HG02798 (cell line): ENCODE data around the gene THEMIS.
A peak's percentile ranks its signal among the peaks of the same experiment; 100 is the strongest.

Experiments
- ATAC-seq: cut with Tn5 transposase; IDR thresholded peaks from one replicate; pipeline ENCODE4 v1.9.1; 2021; ENCODE audit warnings: mild to moderate bottlenecking; ENCODE audit not compliant: unreplicated experiment, poor library complexity

The THEMIS gene

GRCh38 chr6:127866766-127867165 is 34.1 kb downstream of the THEMIS start:
- no peak for ATAC-seq

DNA sequence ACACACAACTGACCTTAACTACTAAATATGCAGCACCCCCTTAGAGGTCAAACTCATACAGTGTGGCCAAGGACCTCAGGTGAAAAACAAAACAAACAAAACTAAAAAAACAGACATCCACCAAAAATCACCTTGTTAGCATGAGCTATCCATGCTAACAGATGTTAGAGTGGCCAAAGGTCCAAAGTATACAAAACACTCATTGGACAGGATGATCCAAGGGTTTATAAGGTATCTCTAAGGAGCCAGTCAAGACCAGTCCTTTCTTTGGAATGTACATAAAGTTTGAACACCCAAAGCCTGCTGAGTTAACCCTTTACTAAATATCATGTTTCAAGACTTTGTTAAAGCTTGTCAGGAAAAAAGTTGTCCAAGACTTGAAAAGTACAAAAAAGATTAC is 35.8 kb downstream of the THEMIS start:
- ATAC-seq: no peak

- ATAC-seq: no peak
These were observed 36.2 kb downstream of the THEMIS start for GRCh38 chr6:127864701-127865100.

GRCh38 chr6:127860723-127861122 is 40.1 kb downstream of the THEMIS start:
- no peak for ATAC-seq

DNA sequence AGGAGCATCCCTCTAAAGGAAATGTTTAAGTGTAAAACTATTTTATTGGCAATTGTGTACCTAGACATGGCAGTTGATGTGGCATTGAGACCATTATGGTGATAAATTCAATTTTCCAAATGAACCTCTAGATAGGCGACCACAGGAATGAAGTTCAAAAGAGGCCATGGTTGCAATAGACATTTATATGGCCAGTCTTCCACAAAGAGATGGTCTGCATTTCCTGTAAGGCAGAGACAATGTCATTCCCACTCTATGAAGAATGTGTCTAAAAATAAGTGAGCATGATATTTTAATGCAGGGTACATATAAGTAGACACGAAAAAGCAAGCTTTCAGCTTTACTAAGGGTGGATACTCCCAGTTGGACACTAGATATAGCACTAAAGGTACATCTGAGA is 40.9 kb downstream of the THEMIS start:
- ATAC-seq: no peak

GRCh38 chr6:127858727-127859391 is 42.0 kb downstream of the THEMIS start:
- ATAC-seq: no peak

DNA sequence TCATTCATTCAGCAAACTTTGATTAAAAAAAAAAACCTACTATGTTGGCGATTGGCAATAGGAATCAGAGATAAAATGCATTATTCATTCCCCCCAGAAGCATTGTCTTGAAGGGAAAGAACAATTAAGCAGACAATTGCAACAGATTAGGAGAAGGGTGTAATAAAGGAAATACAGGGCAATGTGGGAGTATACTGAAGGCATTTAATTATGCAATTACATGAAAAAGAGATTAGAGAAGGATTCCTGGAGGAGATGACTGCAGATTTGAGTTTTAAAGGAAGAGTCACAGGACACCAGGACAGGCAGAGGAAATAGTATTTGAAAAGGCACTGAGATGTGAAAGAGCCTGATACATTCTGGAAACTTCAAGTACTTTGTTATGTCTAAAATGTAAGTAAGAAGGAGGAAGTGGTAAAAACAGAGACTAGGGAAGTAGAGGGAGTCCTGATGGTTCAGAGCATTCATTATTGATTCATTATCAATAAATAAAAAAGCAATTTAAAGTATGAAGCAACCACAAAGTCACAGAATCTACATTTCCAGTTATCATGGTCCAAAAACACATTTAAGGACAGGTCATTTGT is 43.7 kb downstream of the THEMIS start:
- no peak for ATAC-seq

DNA sequence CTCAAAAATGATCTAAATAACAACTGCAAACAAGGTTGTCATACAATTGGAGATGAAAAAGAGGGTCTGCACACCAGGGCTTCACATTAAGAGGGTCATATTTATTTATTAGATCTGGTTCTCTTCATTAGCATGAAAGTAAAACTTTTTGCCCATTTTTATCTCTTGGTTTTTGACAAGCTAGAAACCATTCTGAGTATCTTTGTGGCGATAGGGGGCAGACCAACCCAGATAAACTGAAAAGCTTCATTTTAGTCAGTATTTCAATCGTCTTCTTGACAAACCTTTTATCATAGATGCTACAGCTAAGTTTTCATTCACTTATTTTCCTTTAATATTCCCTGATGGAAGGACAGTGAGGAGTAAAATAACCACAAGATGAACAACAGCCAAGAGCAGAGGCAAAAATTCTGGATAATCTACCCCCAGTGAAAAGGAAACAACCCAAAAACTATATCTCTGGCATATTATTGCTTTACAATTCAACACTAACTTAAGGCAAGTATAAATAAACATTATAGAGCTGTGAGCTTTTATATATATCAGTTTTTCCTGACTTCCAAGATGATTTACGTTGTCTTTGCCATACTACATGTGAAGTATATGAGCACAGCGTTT is 45.2 kb downstream of the THEMIS start:
- peak; percentile 62 for ATAC-seq

DNA sequence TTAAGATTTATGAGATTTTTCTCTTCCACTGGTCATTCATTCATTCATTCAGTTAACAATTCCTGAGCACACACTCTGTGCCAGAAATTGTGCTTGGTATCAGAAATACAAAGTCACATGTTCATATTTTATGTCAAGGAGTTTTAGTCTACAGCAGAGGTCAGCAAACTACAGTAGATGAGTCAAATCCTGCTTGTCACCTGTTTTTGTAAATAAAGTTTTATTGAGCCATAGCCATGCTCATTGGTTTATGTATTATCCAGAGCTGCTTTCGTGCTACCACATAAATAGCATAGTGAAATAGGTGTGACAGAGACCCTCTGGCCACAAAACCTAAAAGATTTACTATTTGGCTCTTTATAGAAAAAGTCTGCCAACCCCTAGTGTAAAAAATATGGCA is 46.8 kb downstream of the THEMIS start:
- no peak for ATAC-seq

GRCh38 chr6:127851197-127851596 is 49.7 kb downstream of the THEMIS start:
- ATAC-seq: no peak

- ATAC-seq: no peak
These were observed 55.6 kb downstream of the THEMIS start for GRCh38 chr6:127845242-127845641.

- no peak for ATAC-seq
These were observed 56.3 kb downstream of the THEMIS start for GRCh38 chr6:127844529-127844928.

GRCh38 chr6:127843582-127843981 is 57.3 kb downstream of the THEMIS start:
- no peak for ATAC-seq

DNA sequence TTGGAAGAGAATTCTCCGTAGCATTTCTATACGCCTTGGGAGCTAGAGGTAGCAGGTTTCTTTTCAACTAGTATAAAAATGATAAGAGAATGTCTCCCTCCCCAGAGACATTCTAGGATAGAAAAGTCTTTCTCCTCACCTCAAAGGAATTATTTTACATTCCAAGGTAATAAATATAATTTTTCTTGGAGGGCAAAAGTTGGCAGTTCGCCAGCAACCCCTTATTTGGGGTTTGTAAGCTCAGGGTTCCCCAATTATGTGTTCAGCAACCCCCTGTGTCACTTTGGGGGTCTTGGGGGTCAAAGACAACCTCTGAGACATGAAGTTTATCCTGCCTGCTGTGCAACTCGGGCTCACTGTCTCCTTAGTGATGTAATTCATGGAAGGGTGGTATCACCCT is 58.3 kb downstream of the THEMIS start:
- no peak for ATAC-seq

DNA sequence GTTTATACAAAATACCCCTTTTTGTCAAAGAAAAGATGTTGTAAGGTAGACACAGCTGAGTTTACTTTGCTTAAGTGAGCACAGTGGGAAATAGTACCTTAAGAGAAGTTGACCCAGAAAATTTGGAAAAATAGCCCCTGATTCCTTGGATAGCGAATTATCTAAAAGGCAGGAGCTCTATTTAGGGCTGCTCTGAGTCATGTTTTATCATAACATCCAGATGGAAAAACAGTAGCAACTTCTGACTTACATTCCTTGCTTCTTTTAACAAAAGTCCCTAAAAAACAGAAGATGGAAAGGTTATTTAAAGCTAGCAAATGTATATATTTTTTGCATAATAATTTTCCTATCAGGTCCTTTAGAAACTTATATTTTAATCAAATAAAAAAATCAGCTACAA is 59.0 kb downstream of the THEMIS start:
- ATAC-seq: no peak

GRCh38 chr6:127834136-127834535 is 66.7 kb downstream of the THEMIS start:
- no peak for ATAC-seq

DNA sequence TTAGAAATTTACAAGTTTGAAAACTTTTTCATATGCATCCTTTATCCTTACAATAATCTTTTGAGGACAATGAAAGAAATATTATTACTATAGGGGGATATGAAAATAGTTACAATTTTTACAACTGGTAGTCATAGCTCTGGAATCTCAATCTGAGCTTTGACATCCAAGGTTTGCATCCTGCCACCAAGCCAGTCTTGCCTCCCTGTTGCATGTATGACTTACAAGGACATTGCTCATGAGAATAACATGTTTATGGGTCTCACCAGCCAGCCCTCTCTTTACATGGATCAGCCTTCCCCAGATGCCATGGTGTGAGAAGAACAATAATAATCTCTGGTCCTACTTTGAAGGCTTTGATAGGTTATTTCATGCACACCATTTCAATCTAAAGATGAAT is 67.5 kb downstream of the THEMIS start:
- ATAC-seq: no peak

DNA sequence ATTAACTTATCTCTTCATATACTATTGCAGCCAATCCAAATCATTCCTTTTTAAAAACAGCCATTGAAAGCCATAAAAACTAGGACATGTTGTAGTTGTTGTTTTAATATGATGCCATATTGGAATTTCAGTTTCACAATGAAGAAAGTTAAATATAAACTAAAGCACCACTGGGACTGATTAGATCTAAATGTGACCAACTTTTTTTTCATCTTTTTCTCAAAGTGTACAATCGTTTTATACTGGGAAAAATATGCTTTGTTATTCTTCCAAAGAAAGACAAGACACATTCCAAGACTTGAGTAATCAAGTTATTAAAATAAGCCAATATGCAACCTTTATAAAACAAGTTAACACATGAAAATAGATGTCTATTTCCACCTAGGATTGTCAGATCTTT is 68.5 kb downstream of the THEMIS start:
- ATAC-seq: no peak

DNA sequence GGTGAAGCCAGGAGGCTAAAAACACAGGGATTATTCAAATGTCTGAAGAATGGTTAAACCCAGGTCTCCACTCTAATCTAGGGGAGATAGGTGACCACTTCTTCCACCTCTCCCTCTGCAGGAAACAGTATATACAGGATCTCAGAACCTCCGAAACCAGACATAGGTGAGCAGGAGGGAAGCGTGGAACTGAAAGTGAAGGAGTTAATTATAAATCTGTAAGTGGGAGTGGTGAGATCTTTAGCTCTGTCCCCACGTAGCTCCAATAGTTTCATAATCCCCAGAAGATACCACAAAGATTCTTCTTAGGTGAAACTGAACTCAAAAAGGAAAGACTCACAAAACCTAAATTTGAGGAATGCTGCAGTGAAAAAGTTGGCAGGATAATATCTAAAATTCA is 76.8 kb downstream of the THEMIS start:
- ATAC-seq: no peak

DNA sequence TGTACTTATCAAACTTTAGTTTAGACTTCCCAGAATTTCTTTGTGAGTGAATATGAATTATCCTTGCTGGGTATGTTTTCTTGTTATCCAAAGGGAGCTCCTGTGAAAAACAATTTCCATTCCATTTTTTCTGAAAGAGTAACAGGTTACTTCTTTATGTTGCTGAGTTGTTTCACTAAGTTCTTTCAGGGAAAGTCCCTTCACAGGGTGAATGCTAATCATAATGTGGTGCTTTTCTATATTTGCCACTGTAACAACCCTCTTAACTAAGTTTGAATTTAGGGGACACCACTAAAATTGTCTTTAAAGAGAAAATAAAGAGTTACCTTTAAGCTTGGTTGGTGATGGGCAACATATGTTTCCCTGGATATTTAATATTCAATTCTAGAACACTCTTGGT is 79.4 kb downstream of the THEMIS start:
- no peak for ATAC-seq

- ATAC-seq: no peak
These were observed 82.7 kb downstream of the THEMIS start for GRCh38 chr6:127818149-127818548.

- no peak for ATAC-seq
These were observed 84.2 kb downstream of the THEMIS start for GRCh38 chr6:127816643-127817042.
